NCI-H128 (cell line): ENCODE data around the gene PRR20G.

Source experiments
- DNase-seq: peaks from one replicate; lab custom pipeline; 2025; ENCODE audit not compliant: unreplicated experiment; lab: John Stamatoyannopoulos, UW

The PRR20G gene

GRCh38 chr3:127264794-127265514 lies 22.9 kb downstream of the PRR20G start:
- no peak for DNase-seq

- no peak for DNase-seq
Observed at GRCh38 chr3:127264292-127264691, 23.6 kb downstream of the PRR20G start.

- DNase-seq: no peak
Observed at GRCh38 chr3:127263586-127264231, 24.1 kb downstream of the PRR20G start.

GRCh38 chr3:127263037-127263436 lies 24.8 kb downstream of the PRR20G start:
- DNase-seq: no peak

- no peak for DNase-seq
Observed at GRCh38 chr3:127262533-127262932, 25.3 kb downstream of the PRR20G start.

GRCh38 chr3:127261925-127262324 lies 25.9 kb downstream of the PRR20G start:
- no peak for DNase-seq

- no peak for DNase-seq
Observed at GRCh38 chr3:127260826-127261555, 26.9 kb downstream of the PRR20G start.

GRCh38 chr3:127260416-127260815 lies 27.4 kb downstream of the PRR20G start:
- DNase-seq: no peak

- DNase-seq: no peak
Observed at GRCh38 chr3:127259882-127260281, 28.0 kb downstream of the PRR20G start.

GRCh38 chr3:127258733-127259132 lies 29.1 kb downstream of the PRR20G start:
- no peak for DNase-seq

GRCh38 chr3:127257351-127257750 lies 30.5 kb downstream of the PRR20G start:
- DNase-seq: no peak

- no peak for DNase-seq
Observed at GRCh38 chr3:127256733-127257271, 31.0 kb downstream of the PRR20G start.

GRCh38 chr3:127256138-127256537 lies 31.7 kb downstream of the PRR20G start:
- DNase-seq: no peak

- DNase-seq: no peak
Observed at GRCh38 chr3:127255516-127255915, 32.3 kb downstream of the PRR20G start.

- DNase-seq: no peak
Observed at GRCh38 chr3:127254730-127255129, 33.1 kb downstream of the PRR20G start.

GRCh38 chr3:127254033-127254644 lies 33.7 kb downstream of the PRR20G start:
- no peak for DNase-seq

- no peak for DNase-seq
Observed at GRCh38 chr3:127253491-127253890, 34.4 kb downstream of the PRR20G start.

- DNase-seq: no peak
Observed at GRCh38 chr3:127252446-127252845, 35.4 kb downstream of the PRR20G start.

- no peak for DNase-seq
Observed at GRCh38 chr3:127250032-127250431, 37.8 kb downstream of the PRR20G start.

- DNase-seq: no peak
Observed at GRCh38 chr3:127247292-127247691, 40.6 kb downstream of the PRR20G start.

GRCh38 chr3:127238602-127239001 lies 49.2 kb downstream of the PRR20G start:
- no peak for DNase-seq
